NCI-H2171 treated with DMSO at 0.1 percent for 48 hours (cell line): Measurements from ENCODE around the gene SYT15.

Experiments used
- DNase-seq: peaks from one replicate; lab custom pipeline; 2025; lab: John Stamatoyannopoulos, UW

Gene SYT15

GRCh38 chr10:46544989-46545791 lies 33.7 kb upstream of the SYT15 start:
- no peak for DNase-seq

- no peak for DNase-seq
Measured at GRCh38 chr10:46545861-46546590, 32.9 kb upstream of the SYT15 start.

- DNase-seq, result peak; percentile 19
Measured at GRCh38 chr10:46546591-46547540, 32.1 kb upstream of the SYT15 start.

GRCh38 chr10:46547541-46548497 lies 31.1 kb upstream of the SYT15 start:
- DNase-seq, result no peak

- no peak for DNase-seq
Measured at GRCh38 chr10:46548498-46549090, 30.3 kb upstream of the SYT15 start.

GRCh38 chr10:46549171-46550075 lies 29.5 kb upstream of the SYT15 start:
- no peak for DNase-seq

- no peak for DNase-seq
Measured at GRCh38 chr10:46550076-46550790, 28.7 kb upstream of the SYT15 start.

- no peak for DNase-seq
Measured at GRCh38 chr10:46550795-46551700, 27.9 kb upstream of the SYT15 start.

- DNase-seq, result no peak
Measured at GRCh38 chr10:46551701-46552525, 27.0 kb upstream of the SYT15 start.

- DNase-seq, result no peak
Measured at GRCh38 chr10:46552526-46553237, 26.2 kb upstream of the SYT15 start.

- no peak for DNase-seq
Measured at GRCh38 chr10:46553238-46554049, 25.5 kb upstream of the SYT15 start.

- no peak for DNase-seq
Measured at GRCh38 chr10:46554166-46554781, 24.7 kb upstream of the SYT15 start.

GRCh38 chr10:46555366-46555712 lies 23.6 kb upstream of the SYT15 start:
- DNase-seq, result no peak

GRCh38 chr10:46555713-46556514 lies 23.0 kb upstream of the SYT15 start:
- peak; percentile 20 for DNase-seq
